Epidermal melanocyte (primary cell): ENCODE data around the gene TOR1AIP1.
"Not testable (repeated sequence)": the region's sequence is repeated elsewhere in the genome, so short reads cannot be mapped to it uniquely, and the experiment has no call there.

Experiments
- DNase-seq: peaks from one replicate; pipeline ENCODE4 v3.0.0; 2011; ENCODE audit warnings: low spot score; ENCODE audit not compliant: insufficient read length

TOR1AIP1 gene

GRCh38 chr1:179937668-179938254 is 55.7 kb downstream of the TOR1AIP1 start:
- no peak for DNase-seq

DNA sequence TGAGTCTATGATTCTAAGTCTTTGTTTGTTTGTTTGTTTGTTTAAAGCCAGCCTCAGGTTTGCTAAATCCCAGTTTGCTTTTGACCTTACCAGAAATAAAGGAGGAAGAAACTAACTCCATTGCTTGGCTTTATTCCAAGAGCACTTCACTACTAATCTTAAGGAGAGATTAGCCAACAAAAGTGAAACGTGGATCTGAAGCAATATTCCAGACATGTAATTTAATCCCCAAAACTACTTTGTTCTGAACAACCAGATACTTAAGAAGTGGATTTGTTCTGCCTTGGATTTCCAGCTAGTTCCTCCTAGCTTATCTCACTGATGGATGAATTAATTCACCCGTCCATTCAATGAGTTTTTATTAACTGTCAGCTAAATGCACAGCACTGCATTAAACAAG is 56.7 kb downstream of the TOR1AIP1 start:
- DNase-seq, result no peak

DNA sequence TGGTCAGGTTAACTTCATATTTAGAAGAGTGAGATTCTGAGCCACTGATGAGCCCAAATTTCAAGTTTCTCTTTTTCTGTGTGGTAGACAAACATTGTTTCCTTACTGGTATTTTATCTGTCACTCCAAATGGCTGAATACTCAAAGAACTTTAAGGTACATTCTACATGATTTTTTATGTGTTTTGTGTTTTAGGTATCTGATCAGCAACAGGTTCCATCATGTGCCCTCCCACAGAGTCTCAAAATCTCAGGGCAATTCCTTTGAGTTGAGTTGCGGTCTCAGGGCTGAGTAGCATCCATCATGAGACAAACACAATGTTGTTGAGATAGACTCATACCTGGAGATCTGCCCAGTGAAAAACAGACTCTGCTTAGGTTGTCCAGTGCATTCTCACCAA is 57.9 kb downstream of the TOR1AIP1 start:
- DNase-seq, result no peak

DNA sequence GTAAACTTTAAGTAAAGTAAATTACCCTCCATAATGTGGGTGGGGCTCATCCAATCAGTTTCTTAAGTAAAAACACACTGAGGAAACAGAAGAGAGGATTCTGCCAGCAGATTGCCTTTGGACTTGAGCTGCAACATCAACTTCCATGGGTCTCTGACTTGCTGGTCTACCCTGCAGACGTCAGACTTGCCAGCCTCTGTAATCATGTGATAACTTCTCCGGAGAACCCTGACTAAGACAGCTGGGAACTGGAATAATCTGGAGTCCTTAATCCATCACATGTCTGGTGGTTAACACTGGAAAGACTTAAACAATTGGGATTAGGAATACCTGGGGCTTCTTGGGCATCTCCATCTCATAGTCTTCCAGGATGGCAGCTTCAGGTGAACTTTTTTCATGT is 59.4 kb downstream of the TOR1AIP1 start:
- DNase-seq, result no peak

GRCh38 chr1:179950651-179951050 is 68.6 kb downstream of the TOR1AIP1 start:
- no peak for DNase-seq

DNA sequence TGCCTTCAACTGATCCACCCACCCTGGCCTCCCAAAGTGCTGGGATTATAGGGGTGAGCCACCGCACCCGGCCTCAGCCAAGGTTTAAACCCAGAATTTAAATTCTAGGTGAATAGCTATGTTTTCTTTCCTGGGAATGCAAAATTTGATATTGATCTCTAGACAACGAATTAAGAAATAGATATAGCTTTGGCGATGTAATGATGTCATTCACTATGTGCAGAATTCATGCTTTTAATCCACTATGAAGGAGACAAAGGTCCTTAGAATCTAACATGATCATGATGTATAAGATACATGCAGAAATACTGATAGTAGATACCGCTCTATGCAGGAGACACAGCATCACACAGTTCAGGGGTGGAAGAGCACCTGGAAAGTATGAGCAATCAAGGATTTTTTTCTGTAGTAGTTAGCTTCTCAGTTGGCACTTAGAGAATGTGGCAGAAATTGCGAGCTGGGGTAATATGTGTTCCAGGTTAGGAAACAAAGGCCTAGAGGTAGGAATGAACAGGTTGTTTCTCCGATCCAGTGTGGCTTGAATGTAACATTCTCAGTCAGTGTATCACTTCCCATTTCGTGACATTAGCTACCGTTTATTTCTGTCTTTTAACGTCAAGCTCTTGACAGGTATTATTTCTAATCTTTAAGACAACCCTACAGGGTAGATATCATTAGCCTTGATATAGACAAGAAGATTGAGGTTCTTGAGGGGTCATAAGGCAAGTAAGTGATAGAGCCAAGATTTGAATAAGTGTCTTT is 69.5 kb downstream of the TOR1AIP1 start:
- DNase-seq, result no peak

GRCh38 chr1:179952186-179952585 is 70.1 kb downstream of the TOR1AIP1 start:
- no peak for DNase-seq

DNA sequence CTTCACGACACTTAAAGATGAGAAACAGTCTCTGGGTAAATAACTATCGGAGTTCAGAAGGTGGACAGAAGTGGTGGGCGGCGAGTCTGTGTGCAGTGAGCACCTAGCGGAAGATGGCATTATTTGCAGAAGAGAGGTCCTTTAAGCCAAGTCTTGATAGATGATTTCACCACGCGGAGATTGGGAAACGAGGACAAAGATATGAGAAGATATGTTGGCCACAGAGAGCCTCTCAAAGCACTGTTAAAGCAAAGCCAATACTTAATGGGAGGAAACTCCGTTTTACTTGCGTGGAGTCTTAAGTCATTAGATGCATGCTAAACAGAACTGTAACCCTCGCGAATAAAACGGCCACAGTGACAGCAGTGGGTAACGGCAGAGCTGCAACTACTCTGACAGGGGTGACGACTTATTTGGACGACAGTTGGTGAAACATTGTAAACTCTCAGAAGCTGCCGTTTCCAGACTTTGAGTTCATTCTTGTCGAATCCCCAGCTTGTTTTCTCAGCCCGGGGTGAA is 71.9 kb downstream of the TOR1AIP1 start:
- no peak for DNase-seq

- DNase-seq, result peak; percentile 31
These were observed 72.6 kb downstream of the TOR1AIP1 start, which contains the start of gene CEP350 for GRCh38 chr1:179954493-179955286. CEP350 (plus strand) TSS chr1:179954810; CDS start chr1:179986182, 31,372 bp downstream.

DNA sequence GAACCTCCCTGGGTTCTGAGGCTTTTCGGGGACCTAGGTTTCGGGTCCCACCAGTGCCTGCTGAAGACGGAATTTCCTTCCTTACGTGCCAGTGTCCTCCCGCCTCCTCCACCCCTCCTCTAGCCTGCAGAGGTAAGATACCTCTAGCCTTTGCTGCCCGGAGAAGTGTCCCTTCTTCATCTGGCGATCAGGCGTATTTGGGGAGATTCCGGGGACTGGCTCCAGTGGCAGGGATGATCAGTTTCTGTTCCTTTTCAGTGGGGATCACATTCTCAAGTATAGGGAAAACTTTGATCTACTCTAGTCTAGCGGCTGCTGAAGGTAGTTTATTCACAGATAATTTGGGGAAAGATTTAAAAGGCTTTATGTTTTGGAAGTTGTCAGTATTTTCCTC is 73.2 kb downstream of the TOR1AIP1 start:
- DNase-seq, result no peak

GRCh38 chr1:179955731-179956130 is 73.6 kb downstream of the TOR1AIP1 start:
- no peak for DNase-seq

DNA sequence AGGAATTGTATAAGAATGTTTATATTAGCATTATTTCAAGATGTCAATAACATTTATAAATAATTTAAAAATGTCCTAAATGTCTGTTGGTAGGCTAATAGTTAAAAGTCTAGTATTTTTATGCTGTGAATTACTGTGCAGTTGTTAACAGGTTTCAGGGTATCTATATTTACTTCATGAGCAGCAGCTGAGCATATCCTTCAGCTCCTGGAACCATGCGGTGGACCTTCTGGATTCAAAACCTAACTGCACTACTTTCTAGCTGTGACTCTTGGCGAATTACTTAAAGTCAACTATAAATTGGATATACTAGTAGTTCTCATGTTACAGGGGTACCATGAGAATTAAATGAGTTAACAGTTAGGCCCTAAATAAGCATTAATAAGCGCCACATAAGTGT is 76.3 kb downstream of the TOR1AIP1 start:
- DNase-seq, result no peak

DNA sequence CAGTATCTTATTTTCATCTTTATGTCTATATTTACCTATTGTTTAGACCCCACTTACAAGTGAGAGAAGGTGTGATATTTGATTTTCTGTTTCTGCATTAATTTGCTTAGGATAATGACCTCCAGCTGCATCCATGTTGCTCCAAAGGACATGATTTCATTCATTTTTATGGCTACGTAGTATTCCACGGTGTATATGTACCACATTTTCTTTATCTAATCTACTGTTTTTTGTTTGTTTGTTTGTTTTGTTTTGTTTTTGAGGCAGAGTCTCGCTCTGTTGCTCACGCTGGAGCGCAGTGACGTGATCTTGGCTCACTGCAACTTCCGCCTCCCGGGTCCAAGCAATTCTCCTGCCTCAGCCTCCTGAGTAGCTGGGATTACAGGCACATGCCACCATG is 80.1 kb downstream of the TOR1AIP1 start:
- DNase-seq, result not testable (repeated sequence)

DNA sequence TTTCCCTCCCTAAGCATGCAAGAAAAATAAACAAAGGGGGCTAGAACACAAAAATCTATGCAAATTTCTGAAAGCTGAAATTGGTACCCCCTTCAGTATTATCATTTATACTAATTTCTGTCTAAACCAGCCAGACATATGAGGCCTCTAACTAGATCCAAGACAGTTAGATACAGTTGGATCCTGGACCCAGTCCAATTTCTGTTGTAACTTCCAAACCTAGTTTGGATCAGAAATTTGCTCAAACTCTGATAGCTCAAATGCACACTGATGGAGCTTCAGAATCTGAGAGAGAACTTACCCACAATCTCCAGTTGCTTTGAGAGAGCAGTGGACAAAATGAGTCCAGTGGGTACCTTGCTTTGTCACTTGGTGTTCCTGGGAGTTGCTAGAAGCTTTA is 84.5 kb downstream of the TOR1AIP1 start:
- DNase-seq, result no peak

DNA sequence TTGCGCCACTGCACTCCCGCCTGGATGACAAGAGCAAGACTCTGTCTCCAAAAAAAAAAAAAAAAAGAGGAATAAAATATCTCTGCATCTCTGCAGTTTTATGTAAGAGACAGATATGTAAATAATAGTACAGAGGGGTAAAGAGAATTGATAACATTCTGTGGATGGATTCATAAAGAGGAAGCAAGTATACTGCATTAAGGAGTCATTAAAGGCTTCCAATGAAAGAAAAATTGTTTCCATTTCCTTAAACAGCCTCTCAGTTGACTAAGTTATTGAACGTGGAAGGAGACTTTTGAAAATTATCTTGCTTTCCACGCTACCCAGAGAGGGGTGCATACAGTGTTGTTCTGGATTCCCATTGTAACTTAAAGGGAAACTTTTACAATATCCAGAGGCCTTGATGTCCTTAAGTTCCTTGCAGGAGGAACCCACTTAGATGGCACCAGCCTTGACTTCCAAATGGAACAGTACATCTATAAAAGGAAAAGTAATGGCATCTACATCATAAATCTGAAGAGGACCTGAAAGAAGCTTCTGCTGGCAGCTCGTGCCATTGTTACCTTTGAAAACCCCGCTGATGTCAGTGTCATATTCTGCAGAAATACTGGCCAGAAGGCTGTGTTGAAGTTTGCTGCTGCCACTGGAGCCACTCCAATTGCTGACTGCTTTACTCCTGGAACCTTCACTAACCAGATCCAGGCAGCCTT is 86.4 kb downstream of the TOR1AIP1 start:
- no peak for DNase-seq

DNA sequence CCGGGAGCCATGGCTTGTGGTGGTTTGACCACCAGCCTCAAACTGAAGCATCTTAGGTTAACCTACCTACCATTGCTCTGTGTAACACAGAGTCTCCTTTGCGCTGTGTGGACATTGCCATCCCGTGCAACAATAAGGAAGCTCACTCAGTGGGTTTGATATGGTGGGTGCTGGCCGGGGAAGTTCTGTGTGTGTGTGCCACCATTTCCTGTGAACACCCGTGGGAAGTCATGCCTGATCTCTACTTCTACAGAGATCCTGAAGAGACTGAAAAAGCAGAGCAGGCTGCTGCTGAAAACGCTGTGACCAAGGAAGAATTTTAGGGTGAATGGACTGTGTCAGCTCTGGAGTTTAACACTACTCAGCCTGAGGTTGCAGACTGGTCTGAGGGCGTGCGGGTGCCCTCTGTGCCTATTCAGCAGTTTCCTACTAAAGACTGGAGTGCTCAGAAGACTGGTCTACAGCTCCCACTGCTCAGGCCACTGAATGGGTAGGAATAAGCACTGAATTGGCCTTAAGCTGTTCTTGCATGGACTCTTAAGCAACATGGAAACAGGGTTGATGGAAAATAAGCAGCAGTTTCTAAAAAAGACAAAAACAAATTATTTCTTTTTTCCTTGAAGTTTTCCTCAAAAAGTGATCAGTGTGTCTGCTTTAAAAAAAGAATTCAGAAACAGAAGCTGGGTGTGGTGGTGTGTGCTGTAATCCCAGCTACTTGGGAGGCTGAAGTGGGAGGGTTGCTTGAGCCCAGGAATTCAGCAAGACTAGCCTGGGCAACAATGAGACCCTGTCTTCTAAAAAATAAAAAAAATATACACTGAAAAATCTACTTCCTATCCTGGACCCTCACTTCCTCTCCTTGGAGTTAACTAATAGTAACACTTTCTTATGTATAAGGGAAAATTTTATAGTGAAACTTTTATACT is 87.2 kb downstream of the TOR1AIP1 start:
- DNase-seq, result no peak
